A549 (cell line): ENCODE data around the gene UBB. TPM values are rescaled to one million over a fixed set of nuclear protein-coding genes. Genes with fewer than 3 reads are reported as not detected.

Experiments used
- ATAC-seq, 2 experiments: fragments of 200-7000 bp in 1 of 2; fragments of >200 bp in 1 of 2; cut with Nextera tagmentation in 1 of 2; cut with Tn5 transposase in 1 of 2; 3 replicates each; pipeline versions ENCODE4 v1.8.0 to v1.9.1; 2018 to 2020; ENCODE audit warnings: mild to moderate bottlenecking in 1 of 2, moderate library complexity in 1 of 2
- CTCF ChIA-PET: fragments of 300-600 bp; sonication (Branson Sonifier 250); formaldehyde crosslinking; extraction: SDS; loops from one replicate; lab custom pipeline; 2021; ENCODE audit warnings: antibody characterized with exemption, inconsistent platforms; lab: Yijun Ruan, JAX
- POLR2A ChIA-PET: fragments of 350-600 bp; formaldehyde crosslinking; extraction: SDS; loops from one replicate; lab custom pipeline; 2021; ENCODE audit warnings: antibody characterized with exemption, inconsistent platforms; lab: Yijun Ruan, JAX
- DNase-seq, 2 experiments: peaks; one replicate each; pipeline versions ENCODE4 v3.0.0 to v3.0.0-alpha.2; 2011 to 2016; ENCODE audit warnings: low read depth in 1 of 2, low spot score in 1 of 2
- FAIRE-seq: peaks from 2 replicates; lab custom pipeline; 2011; peaks lifted over from hg19 to GRCh38; lab: Jason Lieb, UNC
- H3K27ac ChIP-seq, 2 experiments: fragments of >200 bp; sonication (Bioruptor Twin); formaldehyde crosslinking; 3 replicates each; pipeline ENCODE4 v1.5.1; 2016 to 2017
- H3K4me1 ChIP-seq: fragments of >200 bp; sonication (Bioruptor Twin); formaldehyde crosslinking; 3 replicates; pipeline ENCODE4 v1.6.1; 2016
- H3K4me2 ChIP-seq: fragments of >200 bp; sonication (Bioruptor Twin); formaldehyde crosslinking; 3 replicates; pipeline ENCODE4 v1.6.1; 2016
- H3K4me3 ChIP-seq: fragments of >200 bp; sonication (Bioruptor Twin); formaldehyde crosslinking; 3 replicates; pipeline ENCODE4 v1.5.1; 2016
- H3K9me3 ChIP-seq: fragments of >200 bp; sonication (Bioruptor Twin); formaldehyde crosslinking; 3 replicates; pipeline ENCODE4 v1.6.1; 2016
- ATOH8 ChIP-seq: fragments of 250-450 bp; sonication (Bioruptor Pico); IDR thresholded peaks from 2 replicates; pipeline ENCODE4 v1.5.0; 2020; ENCODE audit warnings: low read depth, mild to moderate bottlenecking, moderate library complexity
- BHLHE40 ChIP-seq: IDR thresholded peaks from 2 replicates; pipeline ENCODE4 v1.6.1; 2012; ENCODE audit warnings: low read depth, low read length, inconsistent platforms
- CBX2 ChIP-seq: fragments of 200-600 bp; sonication (generic); IDR thresholded peaks from 2 replicates; pipeline ENCODE4 v1.6.1; 2016; ENCODE audit warnings: low read depth, mild to moderate bottlenecking, borderline replicate concordance
- CBX8 ChIP-seq: fragments of 200-600 bp; sonication (generic); IDR thresholded peaks from 2 replicates; pipeline ENCODE4 v1.6.1; 2016
- CHD4 ChIP-seq: fragments of 200-600 bp; sonication (generic); IDR thresholded peaks from 2 replicates; pipeline ENCODE4 v1.6.1; 2016; ENCODE audit warnings: antibody characterized with exemption, mild to moderate bottlenecking, borderline replicate concordance
- EHF ChIP-seq: fragments of 250-450 bp; sonication (Bioruptor Pico); IDR thresholded peaks from 2 replicates; pipeline ENCODE4 v1.5.0; 2020; ENCODE audit warnings: mild to moderate bottlenecking
- FOSB ChIP-seq: fragments of 250-450 bp; sonication (Bioruptor Pico); IDR thresholded peaks from 2 replicates; pipeline ENCODE4 v1.5.0; 2020; ENCODE audit warnings: mild to moderate bottlenecking, moderate library complexity
- FOSL2 ChIP-seq, 2 experiments: fragments of 450-650 bp in 1 of 2; fragments of >200 bp in 1 of 2; sonication (Bioruptor Twin) in 1 of 2; formaldehyde crosslinking; IDR thresholded peaks; 2 replicates each; pipeline versions ENCODE4 v1.5.0 to v1.6.1; 2016 to 2020; ENCODE audit warnings: mild to moderate bottlenecking in 1 of 2, moderate library complexity in 1 of 2
- GATA3 ChIP-seq: IDR thresholded peaks from 2 replicates; pipeline ENCODE4 v1.6.1; 2012; ENCODE audit warnings: borderline replicate concordance
- HDAC2 ChIP-seq: fragments of 200-600 bp; sonication (generic); IDR thresholded peaks from 2 replicates; pipeline ENCODE4 v1.6.1; 2016
- HEYL ChIP-seq: fragments of 250-450 bp; sonication (Bioruptor Pico); IDR thresholded peaks from 2 replicates; pipeline ENCODE4 v1.8.0; 2021; ENCODE audit warnings: mild to moderate bottlenecking, moderate library complexity
- HOXA7 ChIP-seq: fragments of 250-450 bp; sonication (Bioruptor Pico); IDR thresholded peaks from 2 replicates; pipeline ENCODE4 v1.5.0; 2020; ENCODE audit warnings: mild to moderate bottlenecking, moderate library complexity
- HOXB13 ChIP-seq: fragments of 250-450 bp; sonication (Bioruptor Pico); IDR thresholded peaks from 2 replicates; pipeline ENCODE4 v1.5.0; 2020; ENCODE audit warnings: low read depth, mild to moderate bottlenecking, moderate library complexity
- KDM1A ChIP-seq: fragments of 200-600 bp; sonication (generic); IDR thresholded peaks from 2 replicates; pipeline ENCODE4 v1.6.1; 2016; ENCODE audit warnings: low read depth, mild to moderate bottlenecking
- POLR2A ChIP-seq: IDR thresholded peaks from 2 replicates; pipeline ENCODE4 v1.6.1; 2012; ENCODE audit warnings: mild to moderate bottlenecking, low read length
- RARB ChIP-seq: fragments of 250-450 bp; sonication (Bioruptor Pico); IDR thresholded peaks from 2 replicates; pipeline ENCODE4 v1.8.0; 2021; ENCODE audit warnings: mild to moderate bottlenecking, moderate library complexity
- REST ChIP-seq: fragments of 200-600 bp; sonication (generic); IDR thresholded peaks from 2 replicates; pipeline ENCODE4 v1.6.1; 2016; ENCODE audit warnings: antibody characterized with exemption, mild to moderate bottlenecking, moderate library complexity
- TFCP2L1 ChIP-seq: fragments of 250-450 bp; sonication (Bioruptor Pico); IDR thresholded peaks from 2 replicates; pipeline ENCODE4 v1.5.0; 2021; ENCODE audit warnings: mild to moderate bottlenecking
- ZNF302 ChIP-seq: fragments of 250-450 bp; sonication (Bioruptor Pico); IDR thresholded peaks from 2 replicates; pipeline ENCODE4 v1.9.0; 2021; ENCODE audit warnings: inconsistent platforms, mild to moderate bottlenecking, moderate library complexity
- ZSCAN20 ChIP-seq: fragments of 250-450 bp; sonication (Bioruptor Pico); IDR thresholded peaks from 2 replicates; pipeline ENCODE4 v1.8.0; 2022; ENCODE audit warnings: mild to moderate bottlenecking, moderate library complexity
- WGBS: methylation state at CpG from one replicate; pipeline ENCODE4 v1.1.6; 2017; ENCODE audit errors: missing lambda C conversion rate; 5-methylcytosine and 5-hydroxymethylcytosine counted together
- polyA plus RNA-seq, 4 experiments: library from polyadenylated mRNA; depleted of rRNA in 3 of 4; stranded (reverse); fragments of >200 nt; fragmentation: RNase III in 1 of 4; extraction: RNeasy Plus Mini Kit Qiagen cat#74134 plus additional on column Dnase treatment in 1 of 4; gene quantifications; 2 replicates in 3 of 4; 3 replicates in 1 of 4; pipeline ENCODE4 v1.2.3, GENCODE V29; 2011 to 2017
- TF ChIP-seq, protein P1 (sequence below): fragments of 450-650 bp; IDR thresholded peaks from 2 replicates; pipeline ENCODE4 v1.6.1; 2014; ENCODE audit warnings: antibody characterized with exemption

UBB gene
- polyA plus RNA-seq, 2 of the 4 experiments (the other 2 are of a cell fraction) = 2,404 to 2,851 TPM

GRCh38 chr17:16338391-16338790 is 42.5 kb upstream of the UBB start:
- ATAC-seq = no peak
- TF ChIP-seq CBX8 (no peak), CHD4 (no peak), HOXB13 (CRISPR knock-in tag) (no peak), TFCP2L1 (CRISPR knock-in tag) (no peak), GATA3 (no peak), FOSB (CRISPR knock-in tag) (no peak), ATOH8 (no peak), POLR2A (no peak), KDM1A (no peak), BHLHE40 (no peak), REST (no peak), CBX2 (no peak), FOSL2 (IDR thresholded peaks at IDR 0.05) (no peak), FOSL2 (CRISPR knock-in tag; IDR thresholded peaks at IDR 0.05) (no peak), HDAC2 (no peak)
- TF ChIP-seq, protein P1, sequence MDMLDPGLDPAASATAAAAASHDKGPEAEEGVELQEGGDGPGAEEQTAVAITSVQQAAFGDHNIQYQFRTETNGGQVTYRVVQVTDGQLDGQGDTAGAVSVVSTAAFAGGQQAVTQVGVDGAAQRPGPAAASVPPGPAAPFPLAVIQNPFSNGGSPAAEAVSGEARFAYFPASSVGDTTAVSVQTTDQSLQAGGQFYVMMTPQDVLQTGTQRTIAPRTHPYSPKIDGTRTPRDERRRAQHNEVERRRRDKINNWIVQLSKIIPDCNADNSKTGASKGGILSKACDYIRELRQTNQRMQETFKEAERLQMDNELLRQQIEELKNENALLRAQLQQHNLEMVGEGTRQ = no peak
- ChIA-PET POLR2A (interaction anchor here (0.9 to 1.0 kb wide), 2 partner anchors 42 to 52 kb away, joined by 3 read pairs; partner anchors contain the start of gene UBB), CTCF (interaction anchor here (0.9 to 10.4 kb wide), 9 partner anchors 9 to 183 kb away, joined by 3 to 85 read pairs (median 5); partner anchors contain the start of gene CENPV)
- FAIRE-seq = no peak
- WGBS = 81% methylated on average over 3 of the region's 3 CpGs
- no peak overlapping the region for H3K4me3 ChIP-seq
- no peak overlapping the region for H3K4me2 ChIP-seq
- H3K4me1 ChIP-seq = peaks cover 19% of the 10 kb centered on the region
- no peak overlapping the region for H3K27ac ChIP-seq
- peaks cover 7% of the 10 kb centered on the region; the same call in 2 of the 3 replicates for H3K9me3 ChIP-seq
- no peak for DNase-seq

GRCh38 chr17:16339402-16339801 is 41.5 kb upstream of the UBB start:
- H3K4me1 ChIP-seq = peaks cover 13% of the 10 kb centered on the region
- POLR2A ChIA-PET = interaction anchor here (0.7 to 1.1 kb wide), 2 partner anchors 8 to 38 kb away, joined by 3 to 4 read pairs; no protein-coding TSS in a partner anchor
- H3K4me2 ChIP-seq = no peak overlapping the region
- TF ChIP-seq ZNF302 (CRISPR knock-in tag) (no peak), CBX8 (no peak), EHF (CRISPR knock-in tag) (no peak), REST (no peak), TFCP2L1 (CRISPR knock-in tag) (no peak), HOXA7 (CRISPR knock-in tag) (no peak), RARB (CRISPR knock-in tag) (no peak), CBX2 (no peak), HEYL (CRISPR knock-in tag) (no peak), ZSCAN20 (CRISPR knock-in tag) (no peak)
- TF ChIP-seq, all 56 proteins: peak for 0
- 95% methylated on average over 1 of the region's 1 CpG for WGBS
- CTCF ChIA-PET = interaction anchor here (0.6 to 10.4 kb wide), 7 partner anchors 10 to 182 kb away, joined by 3 to 85 read pairs (median 10); partner anchors contain the start of gene CENPV
- Histone ChIP-seq H3K4me3 (no peak overlapping the region), H3K9me3 (peaks cover 7% of the 10 kb centered on the region; the same call in 2 of the 3 replicates), H3K27ac (peak overlapping the region in 1 of 2 experiments; percentile 75; a peak in 3 of 6 replicates)
- ATAC-seq = no peak
- DNase-seq = no peak
- no peak for FAIRE-seq
